ENCODE measurements around the gene TADA2A.

The TADA2A gene

DNA sequence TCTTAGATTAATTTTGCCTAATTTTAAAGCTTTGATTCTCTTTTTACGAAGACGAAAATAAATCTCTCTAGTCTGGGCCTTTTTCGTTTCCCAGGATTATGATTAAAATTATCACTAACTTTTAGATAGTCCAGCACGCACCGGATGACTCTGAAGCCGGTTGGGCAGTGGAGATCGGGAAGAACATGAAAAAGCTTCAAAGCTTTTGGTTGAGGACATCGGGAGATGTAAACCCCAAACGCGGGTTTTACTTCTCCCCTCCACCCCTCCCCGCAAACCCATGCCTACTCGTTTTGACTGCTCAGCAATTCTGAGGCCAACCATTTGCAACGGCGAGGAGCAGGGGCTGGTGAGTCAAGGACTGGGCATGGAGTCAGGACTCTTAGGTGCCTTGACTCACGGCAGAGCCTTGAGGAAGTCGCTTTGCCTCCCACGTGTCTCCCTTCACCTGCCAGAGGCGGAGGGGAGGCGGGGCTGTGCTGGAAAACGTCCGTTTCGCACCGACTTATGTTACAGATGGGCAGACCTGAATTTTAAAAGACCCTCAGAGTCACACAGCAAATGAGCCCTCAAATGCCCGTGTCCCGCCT is 82.0 kb downstream of the TADA2A start:
- Mint-ChIP-seq H3K36me3 (ENCODE audit: low read depth) (peaks cover 5% of the 10 kb centered on the region), H3K4me3 (peak overlapping the region; percentile 88), H3K27me3 (no peaks in the 10 kb centered on the region), H3K9me3 (no peaks in the 10 kb centered on the region), H3K27ac (peak overlapping the region; percentile 95), H3K4me1 (ENCODE audit: low read depth) (peaks cover 52% of the 10 kb centered on the region)
- peak; percentile 73 for DNase-seq

DNA sequence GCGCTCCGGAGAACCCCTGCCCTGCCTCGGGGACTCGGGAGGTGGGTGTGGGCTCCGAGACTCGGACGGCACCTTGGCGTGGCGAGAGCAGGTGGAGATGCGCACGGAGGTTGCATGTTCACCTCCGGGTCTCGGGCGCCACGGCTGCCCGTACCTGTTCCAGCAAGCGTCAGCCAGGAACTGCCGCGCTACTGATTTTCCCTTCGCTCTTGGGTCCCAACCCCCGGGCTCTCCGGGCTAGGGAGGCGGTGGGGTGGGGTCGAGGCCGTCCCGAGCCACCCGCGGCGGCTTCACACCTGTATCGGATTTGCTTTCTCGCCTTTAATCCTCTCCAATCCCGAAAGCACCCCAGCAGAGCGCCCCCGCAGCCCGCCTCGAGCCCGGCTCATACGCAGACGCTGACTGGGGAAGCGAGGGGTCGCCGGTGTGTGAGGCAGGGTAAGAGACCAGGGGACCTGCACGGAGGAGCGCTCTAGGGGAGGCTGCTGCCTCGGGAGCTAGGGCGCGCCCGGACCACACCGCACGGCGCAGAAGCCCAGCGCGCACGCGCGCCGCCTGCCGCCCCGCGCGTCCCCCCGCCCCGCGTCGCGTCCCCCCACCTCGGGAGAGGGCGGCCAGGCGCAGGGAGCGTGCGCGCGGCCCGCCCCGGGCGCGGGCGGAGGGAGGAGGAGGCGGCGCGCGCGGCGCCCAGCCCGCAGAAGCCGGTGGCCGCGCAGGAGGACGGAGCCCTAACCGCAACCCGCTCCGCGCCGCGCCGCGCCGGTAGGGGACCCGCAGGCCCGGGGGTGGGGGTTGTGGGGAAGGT is 82.7 kb downstream of the TADA2A start, which contains the start of gene DUSP14:
DUSP14 (plus strand) TSS at position 695 of the 805 bp plus-strand sequence. CDS start 22,382 bp downstream, outside the sequence.
- Mint-ChIP-seq H3K4me1 (ENCODE audit: low read depth) (peaks cover 53% of the 10 kb centered on the region), H3K9me3 (no peaks in the 10 kb centered on the region), H3K27ac (peak within 1 kb of the TSS; percentile 95)

DNA sequence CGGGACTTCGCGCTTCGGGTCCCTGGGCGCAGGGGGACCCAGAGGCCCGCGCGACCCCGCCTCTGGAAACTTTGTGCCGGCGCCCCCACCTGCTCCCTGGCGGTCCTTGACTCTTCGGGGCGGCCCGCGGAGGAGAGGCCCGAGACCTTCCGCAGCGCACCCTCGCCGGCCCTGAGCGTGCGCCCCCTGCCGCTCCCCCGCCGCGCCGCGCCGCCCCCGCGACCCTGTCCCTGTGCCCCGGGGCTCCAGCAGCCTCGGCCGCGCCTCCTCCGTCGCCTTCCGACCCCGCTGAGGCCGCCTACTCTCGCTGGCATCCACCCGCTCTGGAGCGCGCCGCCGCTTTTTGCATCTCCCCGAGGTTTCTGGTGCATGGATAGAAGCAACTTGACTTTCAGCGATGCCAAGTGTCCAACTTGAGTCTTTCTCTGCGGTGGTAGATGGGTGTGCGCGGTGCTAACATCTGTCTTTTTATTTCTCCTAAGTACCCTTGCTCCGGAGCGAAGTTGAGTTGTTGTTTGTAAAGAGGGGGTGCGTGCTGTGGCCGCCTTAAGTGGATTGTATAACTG is 83.4 kb downstream of the TADA2A start:
- DNase-seq, result peak; percentile 82
- Mint-ChIP-seq H3K36me3 (ENCODE audit: low read depth) (peaks cover 5% of the 10 kb centered on the region), H3K4me1 (ENCODE audit: low read depth) (peaks cover 55% of the 10 kb centered on the region), H3K27me3 (no peaks in the 10 kb centered on the region), H3K4me3 (peak overlapping the region; percentile 88), H3K27ac (peak overlapping the region; percentile 88), H3K9me3 (no peaks in the 10 kb centered on the region)

More for the DNA sequence above, 82.7 kb downstream of the TADA2A start, which contains the start of gene DUSP14:
- H3K27me3 Mint-ChIP-seq, result no peaks in the 10 kb centered on the region
- peak within 1 kb of the TSS; percentile 88 for H3K4me3 Mint-ChIP-seq
- peaks cover 5% of the 10 kb centered on the region for H3K36me3 Mint-ChIP-seq (ENCODE audit: low read depth)
- DNase-seq, result peak; percentile 87

DNA sequence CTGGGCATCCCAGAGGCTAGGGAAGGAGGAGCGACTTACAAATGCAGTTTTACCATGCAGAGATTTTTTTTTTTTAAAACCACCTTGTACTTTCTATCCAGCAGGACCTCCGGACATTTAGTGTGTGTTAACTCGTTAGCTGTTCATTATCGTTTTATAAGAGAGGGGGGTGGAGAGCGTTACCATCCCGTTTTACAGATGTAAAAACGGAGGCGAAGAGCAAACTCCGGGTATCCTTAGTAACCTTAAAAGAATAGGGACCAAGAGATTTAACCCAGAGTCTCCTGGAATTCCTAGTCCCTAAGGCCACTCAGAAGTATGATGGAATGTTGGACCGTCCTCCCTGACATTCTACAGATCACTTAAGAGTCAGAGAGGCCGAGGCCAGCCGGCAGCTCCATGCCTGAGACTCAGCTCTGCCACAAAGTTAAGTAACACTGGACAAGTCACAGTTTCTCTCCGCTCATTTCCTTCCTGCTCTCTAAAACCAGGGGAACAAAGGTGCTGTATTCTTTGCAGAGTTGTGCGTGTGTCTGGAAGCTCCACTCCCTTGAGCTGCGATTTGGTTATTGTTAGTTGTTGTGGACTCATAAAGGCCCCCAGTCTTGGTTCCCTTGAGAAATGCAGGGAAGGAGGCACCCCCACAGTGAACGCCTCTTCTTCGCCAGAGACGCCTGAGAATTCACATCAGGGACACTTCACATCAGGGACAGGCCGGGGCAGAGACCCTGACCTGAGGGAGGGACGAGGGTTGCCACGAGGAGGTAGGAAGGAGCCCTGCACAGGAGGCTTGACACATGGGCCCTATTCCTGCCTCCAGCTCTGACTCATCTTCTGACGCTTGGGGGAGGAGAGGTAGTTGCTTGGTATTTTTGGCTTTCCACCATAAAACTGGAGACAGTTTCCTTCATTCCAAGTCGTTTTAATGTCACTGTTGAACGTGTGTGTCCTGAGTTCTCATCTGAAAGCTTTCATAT is 84.2 kb downstream of the TADA2A start:
- Mint-ChIP-seq H3K4me1 (ENCODE audit: low read depth) (peaks cover 55% of the 10 kb centered on the region), H3K9me3 (no peaks in the 10 kb centered on the region), H3K4me3 (peak overlapping the region; percentile 88), H3K27ac (peak overlapping the region; percentile 88), H3K27me3 (no peaks in the 10 kb centered on the region), H3K36me3 (ENCODE audit: low read depth) (peaks cover 5% of the 10 kb centered on the region)
- DNase-seq, result peak; percentile 42

DNA sequence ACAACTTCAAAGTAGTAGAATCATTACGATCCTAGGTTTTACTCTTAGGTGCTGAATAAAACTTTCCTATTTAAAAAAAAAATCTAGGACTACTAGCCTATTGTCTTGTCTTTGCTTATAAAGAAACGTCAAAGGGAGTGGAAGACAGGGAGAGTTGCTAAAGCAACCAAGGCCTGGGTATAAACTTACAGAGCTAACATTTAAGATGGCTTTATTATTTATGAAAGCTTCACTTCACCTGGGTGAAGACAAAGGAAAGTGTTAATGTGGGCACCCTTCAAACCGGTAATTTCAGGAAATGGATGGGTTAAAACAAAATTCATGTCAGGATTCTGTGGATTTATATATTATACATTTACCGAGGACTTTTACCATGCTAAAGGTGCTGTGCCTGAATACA is 85.5 kb downstream of the TADA2A start:
- H3K27me3 Mint-ChIP-seq, result no peaks in the 10 kb centered on the region
- no peak overlapping the region for H3K27ac Mint-ChIP-seq
- H3K4me3 Mint-ChIP-seq, result peak overlapping the region; percentile 39
- H3K9me3 Mint-ChIP-seq, result no peaks in the 10 kb centered on the region
- peaks cover 5% of the 10 kb centered on the region for H3K36me3 Mint-ChIP-seq (ENCODE audit: low read depth)
- peaks cover 55% of the 10 kb centered on the region for H3K4me1 Mint-ChIP-seq (ENCODE audit: low read depth)
- no peak for DNase-seq

DNA sequence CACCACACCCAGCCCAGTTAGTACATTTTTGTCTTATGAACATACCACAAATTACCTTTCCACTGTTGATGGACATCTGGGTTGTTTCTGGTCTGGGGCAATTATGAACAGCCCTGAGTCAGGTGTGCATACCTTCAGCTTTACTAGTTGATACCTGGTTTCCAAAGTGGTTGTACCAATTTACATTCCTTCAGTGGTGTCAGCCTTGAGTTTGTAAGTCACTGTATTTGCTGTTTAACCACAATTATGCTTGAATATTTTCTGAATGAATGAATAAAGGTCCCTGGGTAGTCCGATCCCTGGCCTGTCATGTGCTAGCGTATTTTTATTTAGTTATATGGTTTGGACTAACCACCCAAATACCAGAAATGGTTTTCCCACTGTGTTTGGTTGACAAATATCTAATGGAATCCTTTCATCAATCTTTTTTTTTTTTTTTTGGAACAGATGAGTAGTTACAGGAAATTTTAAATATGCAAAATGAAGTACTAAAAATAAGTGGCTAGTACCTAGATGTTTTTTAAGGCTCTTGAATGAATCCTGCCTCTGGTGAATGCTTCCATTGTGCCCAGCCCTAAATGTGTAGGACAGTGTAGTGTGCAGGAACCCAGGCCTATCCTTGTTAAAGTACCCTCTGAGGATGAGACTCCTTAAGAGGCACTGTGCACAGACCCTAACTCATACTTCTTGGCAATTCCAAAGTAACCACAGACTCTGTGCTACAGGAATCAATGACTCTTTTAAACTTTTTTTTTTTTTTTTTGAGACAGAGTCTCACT is 86.8 kb downstream of the TADA2A start:
- H3K27ac Mint-ChIP-seq, result no peak overlapping the region
- no peaks in the 10 kb centered on the region for H3K9me3 Mint-ChIP-seq
- peaks cover 48% of the 10 kb centered on the region for H3K4me1 Mint-ChIP-seq (ENCODE audit: low read depth)
- DNase-seq, result no peak
- no peak overlapping the region for H3K4me3 Mint-ChIP-seq
- H3K27me3 Mint-ChIP-seq, result no peaks in the 10 kb centered on the region
- H3K36me3 Mint-ChIP-seq (ENCODE audit: low read depth), result peaks cover 5% of the 10 kb centered on the region

DNA sequence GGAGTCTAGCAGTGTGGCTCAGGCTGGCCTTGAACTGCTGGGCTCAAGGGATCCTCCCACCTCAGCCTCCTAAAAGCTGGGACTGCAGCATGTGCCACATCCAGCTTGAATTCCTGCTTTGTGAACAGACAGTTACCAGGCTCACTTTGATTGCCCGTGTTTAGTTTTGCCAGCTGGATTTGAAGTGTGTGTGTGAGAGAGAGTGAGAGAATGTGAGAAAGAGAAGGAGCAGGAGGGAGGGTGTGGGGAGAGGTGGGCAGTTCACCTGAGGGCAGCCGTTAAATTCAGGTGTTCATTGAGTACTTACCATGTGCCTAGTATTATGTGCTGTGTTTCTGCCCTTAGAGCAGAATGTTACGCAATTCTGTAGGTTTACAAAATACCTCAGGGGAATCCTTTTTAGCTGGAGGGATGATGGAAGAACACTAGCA is 87.7 kb downstream of the TADA2A start:
- Mint-ChIP-seq H3K4me3 (no peak overlapping the region), H3K36me3 (ENCODE audit: low read depth) (peaks cover 4% of the 10 kb centered on the region), H3K4me1 (ENCODE audit: low read depth) (peaks cover 42% of the 10 kb centered on the region), H3K27me3 (no peaks in the 10 kb centered on the region), H3K9me3 (no peaks in the 10 kb centered on the region), H3K27ac (no peak overlapping the region)
- DNase-seq, result no peak

DNA sequence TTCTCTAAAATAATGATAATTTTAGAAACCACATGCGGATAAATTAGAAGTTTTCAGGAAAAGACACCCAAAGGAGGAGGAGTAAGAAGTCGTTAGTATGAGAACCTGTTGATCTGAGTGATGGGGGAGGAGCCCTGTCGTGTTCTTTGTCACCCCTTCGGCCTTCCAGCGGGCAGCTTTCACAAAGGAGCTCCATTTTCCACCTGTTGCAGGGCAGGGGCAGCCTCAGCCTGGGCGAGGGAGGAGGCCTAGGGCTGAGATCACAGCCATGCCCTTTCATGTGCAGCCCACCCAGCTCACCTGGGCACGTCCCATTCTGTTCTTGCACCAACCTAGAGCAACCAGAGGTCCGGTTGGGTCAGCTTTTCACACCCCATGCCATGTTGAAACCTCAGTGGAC is 88.3 kb downstream of the TADA2A start:
- H3K27me3 Mint-ChIP-seq, result no peaks in the 10 kb centered on the region
- no peak overlapping the region for H3K27ac Mint-ChIP-seq
- H3K36me3 Mint-ChIP-seq (ENCODE audit: low read depth), result peaks cover 4% of the 10 kb centered on the region
- H3K4me1 Mint-ChIP-seq (ENCODE audit: low read depth), result peaks cover 42% of the 10 kb centered on the region
- no peak for DNase-seq
- H3K9me3 Mint-ChIP-seq, result no peaks in the 10 kb centered on the region
- no peak overlapping the region for H3K4me3 Mint-ChIP-seq

DNA sequence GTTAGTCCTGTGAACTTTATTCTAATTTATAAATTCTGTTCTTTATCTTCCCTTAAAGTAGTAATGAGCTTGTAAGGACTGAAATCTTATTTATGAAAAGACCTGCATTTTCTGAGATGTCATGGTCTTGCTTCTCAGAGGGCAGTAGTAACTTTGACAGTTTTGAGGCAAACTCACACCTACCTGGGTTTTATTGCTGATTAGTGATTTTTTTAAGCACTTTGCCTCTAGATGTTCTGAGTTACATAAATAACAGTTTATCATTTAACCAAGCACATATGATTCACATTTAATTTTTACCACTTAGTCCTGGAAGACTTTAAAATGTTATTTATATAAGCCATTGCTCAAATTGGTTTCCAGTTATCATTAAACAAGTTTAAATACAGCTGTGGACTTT is 93.7 kb downstream of the TADA2A start:
- Mint-ChIP-seq H3K27me3 (no peaks in the 10 kb centered on the region), H3K27ac (no peak overlapping the region), H3K36me3 (ENCODE audit: low read depth) (peaks cover 2% of the 10 kb centered on the region), H3K4me1 (ENCODE audit: low read depth) (peaks cover 2% of the 10 kb centered on the region), H3K4me3 (no peak overlapping the region), H3K9me3 (no peaks in the 10 kb centered on the region)
- DNase-seq, result no peak

DNA sequence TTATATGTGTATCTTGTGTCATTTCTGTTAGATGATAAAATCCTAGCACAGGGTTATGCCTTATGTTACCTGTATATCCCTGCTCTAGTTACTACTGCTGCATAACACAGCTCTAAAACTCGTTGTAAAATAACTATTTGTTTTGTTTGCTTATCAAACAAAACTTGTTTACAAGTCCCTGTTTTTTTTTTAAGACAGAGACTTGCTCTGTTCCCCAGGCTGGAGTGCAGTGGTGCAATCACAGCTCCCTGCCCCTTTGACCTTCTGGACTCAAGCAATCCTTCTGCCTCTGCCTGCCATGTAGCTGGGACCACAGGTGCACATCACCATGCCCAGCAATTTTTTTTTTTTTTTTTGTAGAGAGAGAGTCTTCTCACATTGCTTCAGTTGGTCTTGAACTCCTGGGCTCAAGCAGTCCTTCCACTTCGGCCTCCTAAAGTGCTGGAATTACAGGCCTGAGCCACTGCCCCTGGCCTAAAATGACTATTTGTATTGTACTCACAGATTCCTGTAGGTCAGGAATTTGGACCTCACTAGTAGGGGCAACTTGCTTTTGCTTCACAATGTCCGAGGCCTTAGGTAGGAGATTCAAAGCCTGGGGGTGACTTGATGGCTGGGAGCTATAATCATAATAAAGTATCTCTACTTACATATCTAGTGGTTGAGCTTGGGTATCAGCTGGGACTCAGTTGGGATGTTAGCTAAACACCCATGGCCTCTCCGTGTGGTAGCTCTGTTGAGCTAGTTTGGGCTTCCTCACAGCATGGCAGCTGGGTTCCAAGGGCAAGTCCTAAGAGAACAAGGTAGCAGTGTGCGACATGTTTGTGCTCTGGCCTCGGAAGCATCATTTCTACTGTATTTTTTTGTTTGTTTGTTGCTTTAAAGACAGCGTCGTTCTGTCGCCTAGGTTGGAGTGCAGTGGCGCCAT is 95.6 kb downstream of the TADA2A start:
- DNase-seq, result no peak
- Mint-ChIP-seq H3K9me3 (no peaks in the 10 kb centered on the region), H3K36me3 (ENCODE audit: low read depth) (peaks cover 2% of the 10 kb centered on the region), H3K27me3 (no peaks in the 10 kb centered on the region), H3K27ac (no peak overlapping the region), H3K4me3 (no peak overlapping the region), H3K4me1 (ENCODE audit: low read depth) (peaks cover 4% of the 10 kb centered on the region)

DNA sequence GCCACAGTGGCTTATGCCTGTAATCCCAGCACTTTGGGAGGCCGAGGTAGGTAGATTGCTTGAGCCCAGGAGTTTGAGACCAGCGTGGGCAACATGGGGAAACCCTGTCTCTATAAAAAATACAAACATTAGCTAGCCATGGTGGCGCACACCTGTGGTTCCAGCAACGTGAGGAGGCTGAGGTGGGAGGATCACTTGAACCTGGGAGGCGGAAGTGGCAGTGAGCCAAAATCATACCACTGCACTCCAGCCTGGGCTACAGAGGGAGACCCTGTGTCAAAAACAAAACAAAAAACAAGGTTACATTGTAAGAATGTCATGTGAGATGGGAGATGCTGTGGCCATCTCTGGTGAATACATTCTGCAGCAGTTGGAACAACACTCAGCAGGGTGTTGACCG is 96.5 kb downstream of the TADA2A start:
- peaks cover 4% of the 10 kb centered on the region for H3K4me1 Mint-ChIP-seq (ENCODE audit: low read depth)
- H3K9me3 Mint-ChIP-seq, result no peaks in the 10 kb centered on the region
- H3K27me3 Mint-ChIP-seq, result no peaks in the 10 kb centered on the region
- no peak overlapping the region for H3K4me3 Mint-ChIP-seq
- no peak for DNase-seq
- no peak overlapping the region for H3K27ac Mint-ChIP-seq
- peaks cover 2% of the 10 kb centered on the region for H3K36me3 Mint-ChIP-seq (ENCODE audit: low read depth)

DNA sequence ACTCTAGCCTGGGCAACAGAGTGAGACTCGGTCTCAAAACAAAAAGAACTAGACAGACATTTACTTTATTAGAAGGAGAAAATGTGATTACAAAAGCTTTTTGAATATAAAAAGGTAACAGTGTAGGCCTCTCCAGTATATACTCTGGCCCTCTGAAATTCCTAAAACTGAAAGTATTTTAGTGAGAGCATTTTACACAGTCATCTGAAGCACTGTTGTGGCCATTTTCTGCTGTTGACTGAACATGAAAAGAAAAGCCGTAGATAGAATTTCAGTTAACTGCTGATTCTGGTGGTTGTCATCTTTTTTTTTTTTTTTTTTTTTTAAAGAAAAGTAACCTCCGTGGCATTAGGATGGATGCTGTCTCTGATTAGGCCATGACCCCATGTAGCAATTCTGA is 98.6 kb downstream of the TADA2A start:
- Mint-ChIP-seq H3K27ac (no peak overlapping the region), H3K4me1 (ENCODE audit: low read depth) (peaks cover 7% of the 10 kb centered on the region), H3K27me3 (no peaks in the 10 kb centered on the region), H3K36me3 (ENCODE audit: low read depth) (peaks cover 2% of the 10 kb centered on the region), H3K9me3 (no peaks in the 10 kb centered on the region), H3K4me3 (no peak overlapping the region)
- no peak for DNase-seq

DNA sequence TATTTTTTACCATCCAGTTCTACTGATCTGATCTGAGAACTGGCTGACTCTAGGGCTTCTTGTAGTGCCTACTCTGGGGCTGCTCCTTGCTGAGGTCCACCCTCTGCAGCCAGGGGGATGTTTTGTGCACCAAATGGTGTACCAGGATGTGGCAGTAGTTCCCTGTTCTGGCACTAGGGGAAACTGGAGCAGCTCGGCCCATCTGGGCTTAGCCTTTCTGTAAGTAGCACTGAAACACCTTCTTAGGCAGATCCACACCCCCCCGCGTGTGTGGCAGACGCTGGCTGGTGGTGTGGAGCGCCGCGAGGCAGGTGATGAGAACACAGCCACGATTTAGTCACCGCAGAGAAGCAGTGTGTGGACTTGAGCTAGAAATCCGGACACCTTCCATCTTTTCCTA is 100.0 kb downstream of the TADA2A start:
- DNase-seq, result no peak
- peaks cover 11% of the 10 kb centered on the region for H3K4me1 Mint-ChIP-seq (ENCODE audit: low read depth)
- peaks cover 4% of the 10 kb centered on the region for H3K36me3 Mint-ChIP-seq (ENCODE audit: low read depth)
- no peaks in the 10 kb centered on the region for H3K27me3 Mint-ChIP-seq
- no peak overlapping the region for H3K4me3 Mint-ChIP-seq
- H3K27ac Mint-ChIP-seq, result no peak overlapping the region
- no peaks in the 10 kb centered on the region for H3K9me3 Mint-ChIP-seq

All from activated T-cell treated with anti-CD3 and anti-CD28 coated beads, Interleukin-2, amount 50 U/mL, for 24 hours (primary cell).